A549 (cell line): Measurements from ENCODE around the gene C3orf70.

Source experiments
- CHD2 ChIP-seq: fragments of 150-350 bp; IDR thresholded peaks from 2 replicates; pipeline ENCODE4 v1.6.1; 2014; ENCODE audit warnings: low read length; ENCODE audit not compliant: partially characterized antibody
- E2F6 ChIP-seq: IDR thresholded peaks from 2 replicates; pipeline ENCODE4 v1.6.1; 2012; ENCODE audit warnings: low read depth, borderline replicate concordance
- EP300 ChIP-seq, 2 experiments: fragments of >200 bp; sonication (Bioruptor Twin); formaldehyde crosslinking; IDR thresholded peaks; 2 replicates in 1 of 2; 3 replicates in 1 of 2; pipeline ENCODE4 v1.6.1; 2016 to 2017
- PHF8 ChIP-seq: fragments of 200-600 bp; sonication (generic); IDR thresholded peaks from 2 replicates; pipeline ENCODE4 v1.6.1; 2016; ENCODE audit warnings: low read depth, mild to moderate bottlenecking, antibody characterized with exemption, moderate library complexity, borderline replicate concordance
- POLR2A ChIP-seq: IDR thresholded peaks from 2 replicates; pipeline ENCODE4 v1.6.1; 2012; ENCODE audit warnings: mild to moderate bottlenecking, low read length
- RAD21 ChIP-seq, 2 experiments: fragments of >200 bp in 1 of 2; sonication (Bioruptor Twin) in 1 of 2; formaldehyde crosslinking in 1 of 2; IDR thresholded peaks in 1 of 2; conservative IDR thresholded peaks in 1 of 2; 2 replicates in 1 of 2; 3 replicates in 1 of 2; pipeline ENCODE4 v1.6.1; 2012 to 2018; ENCODE audit warnings: inconsistent platforms in 1 of 2
- RCOR1 ChIP-seq: fragments of 150-350 bp; IDR thresholded peaks from 2 replicates; pipeline ENCODE4 v1.6.1; 2014; ENCODE audit warnings: antibody characterized with exemption, low read length, low read depth
- TF ChIP-seq, protein P1 (sequence below): fragments of >200 bp; sonication (Bioruptor Twin); formaldehyde crosslinking; IDR thresholded peaks from 3 replicates; pipeline ENCODE4 v1.5.1; 2016
- TF ChIP-seq, protein P2 (sequence below): fragments of 450-650 bp; IDR thresholded peaks from 2 replicates; pipeline ENCODE4 v1.6.1; 2014; ENCODE audit warnings: antibody characterized with exemption

DNA sequence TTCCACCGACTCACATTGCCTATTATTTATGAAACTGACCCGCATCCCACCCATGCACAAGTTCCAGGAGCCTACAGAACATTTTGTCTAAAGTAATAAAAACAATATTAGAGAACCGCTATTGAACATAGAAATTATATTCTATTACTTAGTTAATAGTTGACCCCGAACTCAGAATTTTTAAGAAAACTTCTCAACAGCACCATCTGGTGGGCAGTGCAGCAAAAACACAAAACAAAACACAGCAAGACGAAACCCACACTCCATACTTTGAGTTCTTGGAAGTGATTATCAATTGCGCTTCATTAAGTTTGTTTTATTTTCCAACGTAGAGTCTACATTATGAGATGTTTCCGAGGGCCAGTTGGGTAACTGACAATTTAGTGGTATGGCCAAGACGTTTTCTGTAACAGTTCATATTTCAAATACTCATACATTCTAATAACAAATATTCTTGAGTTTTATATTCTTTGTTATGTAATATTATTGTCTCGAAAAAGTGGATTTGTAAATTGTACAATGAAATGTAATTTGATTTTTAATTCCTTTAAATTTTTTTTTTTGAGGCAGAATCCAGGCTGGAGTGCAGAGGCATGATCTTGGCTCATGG, 24.0 kb upstream of the C3orf70 start:
- TF ChIP-seq, protein P1, sequence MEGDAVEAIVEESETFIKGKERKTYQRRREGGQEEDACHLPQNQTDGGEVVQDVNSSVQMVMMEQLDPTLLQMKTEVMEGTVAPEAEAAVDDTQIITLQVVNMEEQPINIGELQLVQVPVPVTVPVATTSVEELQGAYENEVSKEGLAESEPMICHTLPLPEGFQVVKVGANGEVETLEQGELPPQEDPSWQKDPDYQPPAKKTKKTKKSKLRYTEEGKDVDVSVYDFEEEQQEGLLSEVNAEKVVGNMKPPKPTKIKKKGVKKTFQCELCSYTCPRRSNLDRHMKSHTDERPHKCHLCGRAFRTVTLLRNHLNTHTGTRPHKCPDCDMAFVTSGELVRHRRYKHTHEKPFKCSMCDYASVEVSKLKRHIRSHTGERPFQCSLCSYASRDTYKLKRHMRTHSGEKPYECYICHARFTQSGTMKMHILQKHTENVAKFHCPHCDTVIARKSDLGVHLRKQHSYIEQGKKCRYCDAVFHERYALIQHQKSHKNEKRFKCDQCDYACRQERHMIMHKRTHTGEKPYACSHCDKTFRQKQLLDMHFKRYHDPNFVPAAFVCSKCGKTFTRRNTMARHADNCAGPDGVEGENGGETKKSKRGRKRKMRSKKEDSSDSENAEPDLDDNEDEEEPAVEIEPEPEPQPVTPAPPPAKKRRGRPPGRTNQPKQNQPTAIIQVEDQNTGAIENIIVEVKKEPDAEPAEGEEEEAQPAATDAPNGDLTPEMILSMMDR = peak; percentile 61
- TF ChIP-seq PHF8 = no peak
- no peak for TF ChIP-seq EP300 (IDR thresholded peaks at IDR 0.05)
- TF ChIP-seq POLR2A = no peak
- no peak for TF ChIP-seq RCOR1
- peak; percentile 52 to 54 for TF ChIP-seq RAD21 (conservative IDR thresholded peaks at IDR 0.05 in 1 of 2, IDR thresholded peaks at IDR 0.05 in 1 of 2)
- no peak for TF ChIP-seq CHD2
- TF ChIP-seq, protein P2, sequence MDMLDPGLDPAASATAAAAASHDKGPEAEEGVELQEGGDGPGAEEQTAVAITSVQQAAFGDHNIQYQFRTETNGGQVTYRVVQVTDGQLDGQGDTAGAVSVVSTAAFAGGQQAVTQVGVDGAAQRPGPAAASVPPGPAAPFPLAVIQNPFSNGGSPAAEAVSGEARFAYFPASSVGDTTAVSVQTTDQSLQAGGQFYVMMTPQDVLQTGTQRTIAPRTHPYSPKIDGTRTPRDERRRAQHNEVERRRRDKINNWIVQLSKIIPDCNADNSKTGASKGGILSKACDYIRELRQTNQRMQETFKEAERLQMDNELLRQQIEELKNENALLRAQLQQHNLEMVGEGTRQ = no peak
- TF ChIP-seq E2F6 = no peak
